GM23248 (cell line): ENCODE data around the gene PLXDC2.

Experiments
- EZH2 ChIP-seq: fragments of 200-600 bp; sonication (generic); IDR thresholded peaks from 2 replicates; pipeline ENCODE4 v1.6.1; 2018; ENCODE audit warnings: antibody characterized with exemption, mild to moderate bottlenecking; ENCODE audit not compliant: insufficient read depth, poor library complexity, severe bottlenecking
- EZH2phosphoT487 ChIP-seq: fragments of 200-600 bp; sonication (generic); IDR thresholded peaks from 2 replicates; pipeline ENCODE4 v1.6.1; 2018; ENCODE audit warnings: antibody characterized with exemption, moderate library complexity, mild to moderate bottlenecking, low read depth; ENCODE audit not compliant: insufficient read depth

DNA sequence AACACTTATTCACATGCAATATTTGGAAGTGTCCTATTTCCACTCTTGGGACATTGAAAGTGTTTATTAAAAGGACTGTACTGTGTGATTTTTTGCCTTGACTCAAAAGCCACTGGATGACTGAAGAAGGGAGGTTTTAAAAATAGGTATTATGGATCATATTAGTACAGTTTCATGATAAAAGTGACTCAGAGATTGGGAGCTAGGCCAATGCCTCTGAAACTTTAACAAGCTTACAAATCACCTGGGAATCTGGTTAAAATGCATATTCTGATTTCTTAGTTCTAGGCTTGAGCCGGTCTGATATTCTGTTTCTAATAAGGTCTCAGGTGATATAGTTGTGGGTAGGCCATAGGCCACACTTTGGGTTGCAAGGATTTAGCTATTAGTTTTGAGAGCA lies 191.2 kb downstream of the PLXDC2 start:
- TF ChIP-seq EZH2 (no peak), EZH2phosphoT487 (no peak)
